GM18907 (cell line): ENCODE measurements around the gene AMACR.
"Not testable (repeated sequence)": the region's sequence is repeated elsewhere in the genome, so short reads cannot be mapped to it uniquely, and the experiment has no call there.

Experiments
- ATAC-seq: cut with Tn5 transposase; IDR thresholded peaks from one replicate; pipeline ENCODE4 v1.9.1; 2021; ENCODE audit warnings: mild to moderate bottlenecking, moderate library complexity; ENCODE audit not compliant: unreplicated experiment

AMACR gene

DNA sequence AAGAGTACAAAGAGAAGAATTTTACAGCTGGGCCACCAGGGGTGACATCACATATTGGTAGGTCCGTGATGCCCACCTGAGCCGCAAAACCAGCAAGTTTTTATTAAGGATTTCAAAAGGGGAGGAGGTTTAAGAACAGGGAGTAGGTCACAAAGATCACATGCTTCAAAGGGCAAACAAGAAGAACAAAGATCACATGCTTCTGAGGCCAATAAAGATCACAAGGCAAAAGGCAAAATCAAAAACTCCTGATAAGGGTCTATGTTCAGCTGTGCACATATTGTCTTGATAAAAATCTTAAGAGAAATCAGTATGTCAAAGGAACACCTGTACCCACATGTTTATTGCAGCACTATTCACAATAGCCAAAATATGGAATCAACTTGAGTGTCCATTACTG is 2.3 kb upstream of the AMACR start:
- not testable (repeated sequence) for ATAC-seq

- no peak for ATAC-seq
These were observed 1.8 kb upstream of the AMACR start for GRCh38 chr5:34009610-34010009.

DNA sequence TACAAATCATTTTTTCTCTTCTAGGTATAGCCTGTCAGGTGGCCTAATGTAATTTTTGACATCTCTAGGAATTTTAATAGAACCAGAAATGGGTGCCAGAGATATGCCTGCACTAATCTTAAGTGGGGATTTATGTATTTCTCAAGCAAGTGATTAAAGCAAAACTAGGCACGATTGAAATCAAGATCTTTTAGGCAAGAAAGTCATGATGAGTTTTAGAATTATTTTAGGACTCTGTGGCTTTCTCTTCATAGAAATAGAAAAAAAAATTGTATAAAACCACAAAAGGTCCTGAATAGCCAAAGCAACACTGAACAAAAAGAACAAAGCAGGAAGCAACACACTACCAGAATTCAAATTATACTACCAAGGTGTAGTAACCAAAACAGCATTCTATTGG is 952 bp upstream of the AMACR start:
- ATAC-seq, result no peak

DNA sequence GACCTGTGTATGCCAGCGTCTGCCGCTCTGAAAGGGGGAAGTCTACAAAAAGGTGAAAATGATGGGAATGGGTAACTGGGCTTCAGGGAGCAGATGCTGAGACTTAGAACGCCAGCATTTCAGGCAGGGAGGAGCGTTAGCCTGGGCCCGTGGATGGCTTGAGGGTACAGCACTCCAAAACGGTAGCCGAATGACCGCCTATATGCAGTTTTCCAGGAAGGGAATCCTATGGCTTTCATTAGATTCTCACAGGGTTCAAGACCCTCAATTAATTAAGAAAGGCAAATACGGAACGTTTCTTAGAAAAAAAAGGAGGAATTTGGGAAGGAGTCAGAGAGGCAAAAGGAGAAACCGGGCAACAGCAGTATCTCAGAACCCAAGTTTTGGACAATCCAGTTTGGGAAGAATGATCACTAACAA is 639 bp downstream of the AMACR start:
- ATAC-seq, result no peak

DNA sequence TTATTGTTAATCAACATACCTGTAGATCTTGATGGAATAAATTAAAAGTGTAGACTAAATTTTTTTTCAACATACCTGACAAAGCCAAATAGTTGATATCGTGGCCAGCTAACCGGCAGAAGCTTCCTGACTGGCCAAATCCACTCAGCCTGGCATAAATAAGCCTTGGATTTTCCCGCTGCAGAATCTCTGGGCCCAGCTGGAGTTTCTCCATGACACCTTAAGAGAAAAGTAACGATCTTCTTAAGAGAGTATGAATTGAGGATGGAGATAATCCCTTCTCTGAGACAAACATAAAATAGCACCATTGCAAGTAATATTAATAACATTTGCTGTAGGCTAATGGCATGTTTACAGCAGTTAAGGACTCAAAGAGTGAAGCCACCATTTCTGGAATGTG is 2.2 kb downstream of the AMACR start:
- no peak for ATAC-seq

DNA sequence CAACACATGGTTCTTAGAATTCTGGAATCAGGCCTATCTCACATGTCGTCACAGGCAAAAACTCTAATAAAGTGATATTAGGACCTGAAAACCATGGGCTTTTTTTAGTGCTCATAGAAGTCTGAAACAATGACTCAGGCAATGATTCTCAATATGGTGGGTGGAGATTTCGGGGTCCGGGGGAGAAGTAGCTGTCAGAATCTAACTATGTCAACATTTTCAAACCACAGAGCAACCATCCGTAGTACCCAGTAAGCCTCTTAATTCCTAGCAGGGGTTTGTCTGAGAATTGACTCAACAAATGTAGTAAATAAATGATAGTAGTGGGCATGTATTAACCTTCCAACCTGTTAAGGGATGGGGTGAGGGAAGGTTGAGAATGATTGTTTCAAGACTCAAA is 2.6 kb downstream of the AMACR start:
- ATAC-seq, result no peak

GRCh38 chr5:34003941-34004340 is 3.9 kb downstream of the AMACR start:
- no peak for ATAC-seq

DNA sequence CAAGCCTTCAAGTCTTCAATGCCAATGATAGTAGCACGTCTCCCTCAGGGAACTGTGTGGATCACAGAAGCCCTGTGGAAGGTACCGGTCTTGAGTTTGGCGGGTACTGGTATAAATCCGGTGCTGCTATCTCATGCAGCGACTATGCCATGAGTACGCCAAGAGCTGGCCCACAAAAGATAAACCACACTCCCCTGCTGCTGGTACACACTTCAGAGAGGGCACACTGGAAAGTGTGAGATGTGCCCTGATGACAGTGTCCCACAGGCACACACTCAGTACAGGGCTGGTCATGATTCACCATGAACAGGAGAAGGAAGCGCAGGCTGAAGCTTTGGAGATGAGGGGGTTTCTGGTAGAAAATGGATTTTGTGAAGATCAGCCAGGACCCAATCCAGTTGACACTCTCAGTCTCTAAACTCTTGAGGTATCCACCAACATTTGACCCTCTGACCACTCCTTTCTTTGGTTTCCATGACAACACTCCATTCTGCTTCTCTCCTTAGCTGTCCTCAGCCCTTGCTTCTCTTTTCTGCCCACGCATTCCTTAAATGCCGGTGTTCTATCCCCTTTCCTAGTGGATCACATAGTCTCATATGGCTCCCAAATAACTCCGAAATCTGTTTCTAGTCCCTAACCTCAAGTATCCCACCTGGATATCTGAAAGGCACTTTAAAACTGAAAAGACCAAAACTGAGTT is 5.1 kb downstream of the AMACR start:
- ATAC-seq, result no peak

- no peak for ATAC-seq
These were observed 6.5 kb downstream of the AMACR start for GRCh38 chr5:34001241-34001841.

DNA sequence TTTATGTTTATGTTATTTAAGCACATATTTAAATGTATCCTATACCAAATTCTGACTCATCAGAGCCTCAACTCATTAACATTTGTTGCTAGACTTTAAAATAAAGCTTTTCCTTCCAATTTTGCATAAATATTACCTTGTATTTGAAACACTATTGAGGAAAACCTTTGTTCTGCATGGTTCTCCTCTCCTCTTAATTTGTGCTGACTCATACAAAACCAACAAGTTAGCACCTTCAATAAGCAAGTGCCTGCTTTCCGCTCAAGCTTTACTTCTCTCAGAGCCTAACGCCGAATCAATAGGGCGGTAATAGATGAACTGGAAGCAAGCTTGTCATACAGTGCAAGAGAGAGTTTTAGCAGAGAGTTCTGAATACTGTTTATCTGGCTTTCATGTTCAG is 7.9 kb downstream of the AMACR start:
- ATAC-seq, result no peak

- peak; percentile 80 for ATAC-seq
These were observed 10.4 kb downstream of the AMACR start for GRCh38 chr5:33997331-33997983.

DNA sequence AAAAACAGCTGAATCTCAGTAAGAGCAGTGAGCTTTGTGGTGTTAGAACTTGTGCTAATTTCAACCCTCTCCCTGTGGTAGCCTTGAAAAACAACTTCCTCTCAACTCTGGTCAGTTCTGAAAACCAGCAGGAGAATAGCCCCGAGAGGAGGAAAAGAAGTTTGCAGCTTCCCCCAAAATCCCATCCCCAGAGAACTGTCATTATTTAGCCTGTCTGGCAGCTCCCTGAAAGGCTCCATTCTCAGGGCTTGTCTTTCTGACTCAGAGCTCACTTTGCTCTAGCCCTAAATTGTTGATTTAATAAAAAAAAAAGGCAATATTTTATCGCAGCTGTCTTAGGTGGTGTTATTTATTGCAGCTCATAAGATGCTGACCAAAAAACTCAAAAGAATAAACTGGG is 12.0 kb downstream of the AMACR start:
- ATAC-seq, result no peak

GRCh38 chr5:33994845-33995244 is 13.0 kb downstream of the AMACR start:
- ATAC-seq, result peak; percentile 47

DNA sequence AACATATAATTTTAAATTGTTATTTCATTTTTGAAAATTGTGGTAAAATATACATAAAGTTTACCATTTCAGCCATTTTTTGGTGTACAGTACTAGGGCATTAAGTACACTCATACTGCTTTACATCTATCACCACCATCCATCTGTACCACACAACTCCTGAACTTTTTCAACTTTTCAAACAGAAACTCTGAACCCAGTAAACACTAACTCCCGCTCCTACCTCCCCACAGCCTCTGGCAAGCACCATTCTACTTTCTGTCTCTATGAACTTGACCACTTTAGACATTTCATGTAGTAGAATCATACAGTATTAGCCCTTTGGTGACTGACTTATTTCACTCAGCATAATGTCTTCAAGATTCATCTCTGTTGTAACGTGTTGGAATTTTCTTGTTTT is 15.0 kb downstream of the AMACR start:
- no peak for ATAC-seq

DNA sequence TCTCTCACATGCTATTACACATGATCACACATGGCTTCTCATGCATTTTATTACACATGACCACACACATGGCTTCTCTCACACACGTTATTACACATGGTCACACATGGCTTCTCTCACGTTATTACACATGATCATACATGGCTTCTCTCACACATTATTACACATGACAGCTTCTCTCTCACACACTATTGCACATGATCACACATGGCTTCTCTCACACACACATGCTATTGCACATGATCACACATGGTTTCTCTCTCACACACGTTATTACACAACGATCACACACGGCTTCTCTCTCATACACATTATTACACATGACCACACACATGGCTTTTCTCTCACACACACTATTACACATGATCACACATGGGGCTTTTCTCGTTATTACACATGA is 22.4 kb downstream of the AMACR start:
- no peak for ATAC-seq

- no peak for ATAC-seq
These were observed 23.2 kb downstream of the AMACR start, which contains the start of gene SLC45A2 for GRCh38 chr5:33984671-33985124. Gene SLC45A2, minus strand, starts transcription at chr5:33984693. Its CDS starts 110 bp downstream, at chr5:33984583.

- ATAC-seq, result no peak
These were observed 23.7 kb downstream of the AMACR start for GRCh38 chr5:33984178-33984577.

DNA sequence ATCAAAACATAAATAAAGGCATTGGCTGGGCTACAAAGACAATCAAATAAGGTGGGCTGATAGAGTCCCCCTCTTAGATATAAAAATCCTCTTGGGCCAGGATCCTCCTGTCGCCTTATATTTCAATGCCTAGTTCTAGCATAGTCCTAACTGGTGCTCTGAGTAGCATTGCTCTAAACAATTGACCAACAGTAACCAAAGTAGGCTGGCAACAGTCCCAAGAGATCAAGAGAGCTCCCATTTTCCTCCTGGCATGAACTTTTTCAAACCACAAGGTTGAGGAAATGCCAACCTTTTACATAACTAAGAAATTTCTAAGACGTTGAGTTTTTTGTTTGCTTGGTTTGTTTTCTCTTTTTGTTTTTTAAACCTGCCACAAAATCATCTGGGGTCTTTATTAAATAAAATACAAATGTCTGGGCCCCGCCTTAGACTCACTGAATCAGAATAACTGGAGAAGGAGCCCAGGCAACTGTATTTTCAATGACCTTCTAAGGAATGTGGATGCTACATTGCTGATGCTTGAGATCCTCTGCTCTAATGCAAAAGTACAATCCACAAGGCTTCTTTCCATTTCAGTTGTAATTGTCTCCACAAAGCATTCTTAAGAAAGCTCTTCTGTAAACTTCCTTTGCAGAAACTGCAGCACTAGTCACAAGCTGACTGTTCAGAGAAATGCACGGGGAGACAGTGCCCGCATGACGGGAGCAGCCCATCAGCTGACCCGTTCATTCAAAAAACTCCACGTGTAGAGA is 26.3 kb downstream of the AMACR start:
- ATAC-seq, result no peak

DNA sequence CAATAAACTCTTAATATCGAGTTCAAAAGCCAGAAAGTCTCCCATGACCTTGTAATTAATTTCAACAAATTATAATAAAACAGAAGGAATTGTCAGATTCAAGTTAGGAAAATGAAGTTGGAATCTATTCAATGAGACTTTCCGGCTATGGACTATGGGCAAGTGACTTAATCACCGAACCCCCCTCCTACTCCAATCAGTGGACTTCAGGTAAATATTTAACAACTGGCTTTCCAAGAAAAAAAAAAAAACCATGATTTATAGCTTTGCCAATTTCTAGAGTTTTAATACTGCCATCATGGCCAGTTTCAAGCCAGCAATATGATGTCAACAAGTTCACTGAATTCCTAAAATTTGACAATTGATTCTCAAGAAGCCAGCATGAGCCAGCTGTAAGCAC is 27.8 kb downstream of the AMACR start:
- no peak for ATAC-seq

- no peak for ATAC-seq
These were observed 29.5 kb downstream of the AMACR start for GRCh38 chr5:33978306-33978705.

GRCh38 chr5:33976307-33976706 is 31.5 kb downstream of the AMACR start:
- no peak for ATAC-seq
